Measurements from ENCODE around the gene OXER1. TPM values are rescaled to one million over a fixed set of nuclear protein-coding genes. Genes with fewer than 3 reads are reported as not detected.

OXER1 gene
- total RNA-seq, 1 experiment from 2014 or later, result 0.10 TPM

- Histone ChIP-seq H3K9me3 (ENCODE audit: control insufficient read depth, insufficient read depth, low read depth, low read length) (no peaks in the 10 kb centered on the region), H3K27ac (ENCODE audit: low read length) (no peak overlapping the region), H3K4me1 (ENCODE audit: control insufficient read depth, insufficient read depth, low read length) (no peaks in the 10 kb centered on the region), H3K4me3 (ENCODE audit: low read depth in 2 of 2, low read length in 2 of 2) (no peak overlapping the region), H3K36me3 (ENCODE audit: control insufficient read depth, insufficient read depth, low read length) (no peaks in the 10 kb centered on the region), H3K27me3 (ENCODE audit: control insufficient read depth, insufficient read depth, low read length) (no peaks in the 10 kb centered on the region)
- ChIA-PET CTCF (no interaction called here), POLR2A (interaction anchor here (0.7 kb wide), 1 partner anchor 12 kb away, joined by 3 read pairs; no protein-coding TSS in a partner anchor)
- no TSS peak for BruUV-seq (replicated peaks)
- intact Hi-C loops (cut with micrococcal nuclease; ENCODE audit: unreplicated experiment) (no loop called here), in situ Hi-C loops (cut with HindIII; ENCODE audit: low pct_unique_long_range_greater_than_20kb, low sequenced_read_pairs) (no loop called here)
- ATAC-seq (no peak), DNase-seq (ENCODE audit: low read depth, low spot score) (no peak)
- TF ChIP-seq, protein P1, sequence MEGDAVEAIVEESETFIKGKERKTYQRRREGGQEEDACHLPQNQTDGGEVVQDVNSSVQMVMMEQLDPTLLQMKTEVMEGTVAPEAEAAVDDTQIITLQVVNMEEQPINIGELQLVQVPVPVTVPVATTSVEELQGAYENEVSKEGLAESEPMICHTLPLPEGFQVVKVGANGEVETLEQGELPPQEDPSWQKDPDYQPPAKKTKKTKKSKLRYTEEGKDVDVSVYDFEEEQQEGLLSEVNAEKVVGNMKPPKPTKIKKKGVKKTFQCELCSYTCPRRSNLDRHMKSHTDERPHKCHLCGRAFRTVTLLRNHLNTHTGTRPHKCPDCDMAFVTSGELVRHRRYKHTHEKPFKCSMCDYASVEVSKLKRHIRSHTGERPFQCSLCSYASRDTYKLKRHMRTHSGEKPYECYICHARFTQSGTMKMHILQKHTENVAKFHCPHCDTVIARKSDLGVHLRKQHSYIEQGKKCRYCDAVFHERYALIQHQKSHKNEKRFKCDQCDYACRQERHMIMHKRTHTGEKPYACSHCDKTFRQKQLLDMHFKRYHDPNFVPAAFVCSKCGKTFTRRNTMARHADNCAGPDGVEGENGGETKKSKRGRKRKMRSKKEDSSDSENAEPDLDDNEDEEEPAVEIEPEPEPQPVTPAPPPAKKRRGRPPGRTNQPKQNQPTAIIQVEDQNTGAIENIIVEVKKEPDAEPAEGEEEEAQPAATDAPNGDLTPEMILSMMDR (IDR thresholded peaks at IDR 0.05), result no peak
- TF ChIP-seq POLR2AphosphoS5 (IDR thresholded peaks at IDR 0.05; ENCODE audit: low read depth, low read length), result no peak
- TF ChIP-seq SIN3A (IDR thresholded peaks at IDR 0.05; ENCODE audit: borderline replicate concordance, insufficient read depth, low read depth, low read length), result no peak
- TF ChIP-seq, protein P2, sequence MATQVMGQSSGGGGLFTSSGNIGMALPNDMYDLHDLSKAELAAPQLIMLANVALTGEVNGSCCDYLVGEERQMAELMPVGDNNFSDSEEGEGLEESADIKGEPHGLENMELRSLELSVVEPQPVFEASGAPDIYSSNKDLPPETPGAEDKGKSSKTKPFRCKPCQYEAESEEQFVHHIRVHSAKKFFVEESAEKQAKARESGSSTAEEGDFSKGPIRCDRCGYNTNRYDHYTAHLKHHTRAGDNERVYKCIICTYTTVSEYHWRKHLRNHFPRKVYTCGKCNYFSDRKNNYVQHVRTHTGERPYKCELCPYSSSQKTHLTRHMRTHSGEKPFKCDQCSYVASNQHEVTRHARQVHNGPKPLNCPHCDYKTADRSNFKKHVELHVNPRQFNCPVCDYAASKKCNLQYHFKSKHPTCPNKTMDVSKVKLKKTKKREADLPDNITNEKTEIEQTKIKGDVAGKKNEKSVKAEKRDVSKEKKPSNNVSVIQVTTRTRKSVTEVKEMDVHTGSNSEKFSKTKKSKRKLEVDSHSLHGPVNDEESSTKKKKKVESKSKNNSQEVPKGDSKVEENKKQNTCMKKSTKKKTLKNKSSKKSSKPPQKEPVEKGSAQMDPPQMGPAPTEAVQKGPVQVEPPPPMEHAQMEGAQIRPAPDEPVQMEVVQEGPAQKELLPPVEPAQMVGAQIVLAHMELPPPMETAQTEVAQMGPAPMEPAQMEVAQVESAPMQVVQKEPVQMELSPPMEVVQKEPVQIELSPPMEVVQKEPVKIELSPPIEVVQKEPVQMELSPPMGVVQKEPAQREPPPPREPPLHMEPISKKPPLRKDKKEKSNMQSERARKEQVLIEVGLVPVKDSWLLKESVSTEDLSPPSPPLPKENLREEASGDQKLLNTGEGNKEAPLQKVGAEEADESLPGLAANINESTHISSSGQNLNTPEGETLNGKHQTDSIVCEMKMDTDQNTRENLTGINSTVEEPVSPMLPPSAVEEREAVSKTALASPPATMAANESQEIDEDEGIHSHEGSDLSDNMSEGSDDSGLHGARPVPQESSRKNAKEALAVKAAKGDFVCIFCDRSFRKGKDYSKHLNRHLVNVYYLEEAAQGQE (IDR thresholded peaks at IDR 0.05; ENCODE audit: insufficient read depth in 1 of 2, low read depth in 2 of 2, low read length in 1 of 2), result no peak
- TF ChIP-seq TCF7L2 (IDR thresholded peaks at IDR 0.05; ENCODE audit: low read depth, low read length), result no peak
These were observed 19.3 kb downstream of the OXER1 start for GRCh38 chr2:42744545-42745082.

GRCh38 chr2:42743659-42743990 is 20.3 kb downstream of the OXER1 start:
- CTCF ChIA-PET, result no interaction called here
- DNase-seq (ENCODE audit: low read depth, low spot score) (no peak), ATAC-seq (no peak)
- Histone ChIP-seq H3K4me3 (ENCODE audit: low read depth in 2 of 2, low read length in 2 of 2) (no peak overlapping the region), H3K36me3 (ENCODE audit: control insufficient read depth, insufficient read depth, low read length) (no peaks in the 10 kb centered on the region), H3K27me3 (ENCODE audit: control insufficient read depth, insufficient read depth, low read length) (no peaks in the 10 kb centered on the region), H3K27ac (ENCODE audit: low read length) (no peak overlapping the region), H3K4me1 (ENCODE audit: control insufficient read depth, insufficient read depth, low read length) (no peaks in the 10 kb centered on the region), H3K9me3 (ENCODE audit: control insufficient read depth, insufficient read depth, low read depth, low read length) (no peaks in the 10 kb centered on the region)
- no TSS peak for BruUV-seq (replicated peaks)
- TF ChIP-seq, protein P1 (IDR thresholded peaks at IDR 0.05), result no peak
- TF ChIP-seq, protein P2 (IDR thresholded peaks at IDR 0.05; ENCODE audit: insufficient read depth in 1 of 2, low read depth in 2 of 2, low read length in 1 of 2), result no peak
- TF ChIP-seq TCF7L2 (IDR thresholded peaks at IDR 0.05; ENCODE audit: low read depth, low read length), result no peak
- in situ Hi-C loops (cut with HindIII; ENCODE audit: low pct_unique_long_range_greater_than_20kb, low sequenced_read_pairs) (no loop called here), intact Hi-C loops (cut with micrococcal nuclease; ENCODE audit: unreplicated experiment) (no loop called here)
- POLR2A ChIA-PET, result no interaction called here

Data from Panc1 (cell line).